GM19452 (cell line): Measurements from ENCODE around the gene HOXA10.

Source experiments
- ATAC-seq: cut with Tn5 transposase; IDR thresholded peaks from one replicate; pipeline ENCODE4 v1.9.1; 2021; ENCODE audit not compliant: unreplicated experiment

HOXA10 gene

DNA sequence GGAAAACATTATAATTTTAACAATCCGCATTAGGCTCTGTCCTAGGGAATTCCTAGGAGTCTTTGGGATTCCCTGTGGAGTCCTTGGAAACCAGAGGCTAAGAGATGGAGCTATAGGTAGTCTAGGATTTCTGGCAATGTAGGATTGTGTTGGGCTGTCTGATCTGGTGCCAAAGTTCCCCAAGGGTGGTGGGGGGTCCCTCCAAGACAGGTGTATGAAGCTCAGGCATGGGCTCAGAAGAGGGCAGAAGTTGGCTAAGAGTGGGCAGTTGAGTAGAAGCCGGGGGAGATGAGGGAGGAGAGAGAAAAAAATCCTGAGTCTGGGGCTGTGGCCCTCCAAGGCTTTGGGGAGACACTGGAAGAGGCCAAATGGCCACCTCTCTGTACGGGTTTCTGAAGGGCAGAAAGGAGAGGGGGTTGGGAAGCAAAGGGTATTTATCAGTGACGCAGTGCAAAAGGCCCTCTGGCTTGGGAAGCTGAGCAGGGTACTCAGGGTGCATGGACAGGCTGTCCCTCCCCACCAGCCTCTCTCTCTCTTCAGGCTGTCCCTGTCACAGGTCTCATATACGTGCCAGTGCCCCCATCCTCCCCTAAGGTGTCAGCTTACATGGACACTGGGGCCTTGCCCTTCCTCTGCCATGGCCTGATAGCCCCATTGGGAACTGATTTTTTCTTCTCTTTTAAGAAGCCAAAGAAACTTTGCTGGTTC, 27.5 kb downstream of the HOXA10 start:
- no peak for ATAC-seq

DNA sequence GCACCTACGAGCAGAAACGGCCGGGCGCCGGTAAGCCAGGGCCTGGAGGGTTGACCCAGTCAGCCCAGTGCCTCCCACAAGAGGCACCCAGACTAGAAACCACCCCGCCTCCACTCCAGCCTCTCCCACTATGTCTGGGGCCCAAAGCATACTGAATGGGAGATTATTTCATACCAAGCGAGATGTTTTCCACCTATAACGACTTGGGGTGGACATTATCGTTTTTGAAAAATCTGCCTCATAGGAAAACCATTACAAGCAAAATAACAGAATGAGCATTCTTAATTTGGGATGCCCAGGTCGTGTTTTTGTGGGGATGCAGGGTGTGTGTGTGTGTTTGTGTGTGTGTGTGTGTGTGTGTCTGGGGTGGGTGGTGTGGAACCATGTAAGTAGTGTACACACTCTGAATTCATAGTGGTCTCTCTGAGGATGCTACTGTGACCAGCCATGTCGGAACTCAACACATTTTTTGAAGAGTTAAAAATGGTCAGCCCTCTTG, 28.2 kb downstream of the HOXA10 start:
- no peak for ATAC-seq

DNA sequence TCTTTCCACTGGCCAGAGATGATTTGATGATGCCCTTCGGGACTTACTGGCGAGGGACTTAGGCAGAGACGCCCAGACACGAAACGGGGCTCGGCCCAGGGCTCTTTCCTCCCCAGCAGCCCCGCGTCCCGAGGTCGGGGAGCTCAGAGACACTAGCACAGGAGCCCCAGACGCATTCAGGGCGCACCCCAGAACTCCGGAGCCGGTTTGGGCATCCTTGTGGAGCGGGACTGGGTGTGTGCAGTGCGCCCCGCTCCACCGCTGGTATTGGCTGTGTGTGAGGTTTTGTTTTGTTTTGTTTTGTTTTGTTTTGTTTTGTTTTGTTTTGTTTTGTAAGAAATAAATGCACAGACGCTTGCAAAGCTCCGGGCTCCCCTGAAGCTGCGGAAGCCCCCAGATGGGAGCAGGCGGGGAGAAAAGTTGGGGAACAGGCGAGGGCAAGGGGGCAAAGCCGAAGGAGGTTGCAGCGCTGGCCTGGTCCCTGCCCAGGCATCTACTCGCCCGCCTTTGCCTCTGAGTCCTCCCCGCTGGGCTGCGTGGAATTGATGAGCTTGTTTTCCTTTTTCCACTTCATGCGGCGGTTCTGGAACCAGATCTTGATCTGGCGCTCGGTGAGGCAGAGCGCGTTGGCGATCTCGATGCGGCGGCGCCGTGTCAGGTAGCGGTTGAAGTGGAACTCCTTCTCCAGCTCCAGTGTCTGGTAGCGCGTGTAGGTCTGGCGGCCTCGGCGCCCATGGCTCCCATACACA, 28.8 kb downstream of the HOXA10 start:
- no peak for ATAC-seq

DNA sequence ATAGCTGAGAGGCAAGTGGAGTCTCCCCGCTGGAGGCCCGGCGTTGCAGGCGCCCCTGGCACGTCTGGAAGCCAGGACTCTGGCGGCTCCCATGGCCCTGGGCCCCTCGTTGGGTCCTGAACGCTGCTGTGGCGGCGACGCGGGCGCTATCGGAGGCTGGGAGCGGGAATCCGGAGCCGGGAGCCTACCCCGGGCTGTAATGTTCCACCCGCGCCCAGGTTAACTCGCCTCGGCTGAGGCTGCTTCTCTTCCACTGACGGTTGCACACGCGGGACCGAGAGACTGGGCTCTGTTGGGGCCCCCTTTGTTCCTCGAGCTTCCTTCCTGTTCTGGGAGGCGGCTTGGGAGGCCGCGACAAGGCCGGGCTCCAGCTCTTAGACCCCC, 29.3 kb downstream of the HOXA10 start:
- no peak for ATAC-seq

DNA sequence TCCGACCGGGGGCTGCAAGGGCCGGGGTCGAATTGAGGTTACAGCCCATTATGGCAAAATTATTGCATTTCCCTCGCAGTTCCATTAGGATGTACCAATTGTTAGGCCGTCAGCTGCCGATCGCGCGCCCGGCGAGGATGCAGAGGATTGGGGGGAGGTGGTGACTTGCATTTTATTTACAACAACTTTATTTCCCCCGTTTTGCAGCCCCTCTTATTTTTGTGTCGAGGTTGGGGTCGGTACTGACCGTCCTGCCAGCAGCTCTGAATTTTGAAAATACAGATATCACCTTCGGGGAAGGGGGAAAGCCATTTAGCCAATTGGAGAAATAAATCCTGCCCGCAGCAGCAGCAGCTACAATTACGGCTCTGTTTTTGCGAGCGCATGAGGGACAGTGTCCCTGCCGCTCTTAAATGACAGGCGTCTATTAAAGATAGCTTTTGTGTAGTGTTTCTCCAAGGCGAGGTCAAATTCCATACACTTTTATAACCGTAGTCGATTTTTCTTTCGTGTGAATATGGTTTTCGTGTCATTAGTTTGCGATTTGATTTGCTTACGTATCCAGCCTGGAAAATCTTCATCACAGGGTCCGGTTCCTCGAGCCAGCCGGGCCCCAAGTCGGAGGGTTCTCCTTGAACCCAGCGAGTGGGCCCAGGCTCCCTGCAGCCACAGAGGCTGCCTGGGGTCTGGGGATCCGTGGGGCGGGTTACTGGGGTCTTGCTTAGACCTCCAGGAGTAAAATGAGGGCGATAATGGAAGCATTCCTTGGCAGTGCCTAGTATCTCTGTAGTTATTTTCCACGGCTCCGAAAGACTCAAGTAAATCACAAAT, 30.0 kb downstream of the HOXA10 start:
- ATAC-seq = no peak

DNA sequence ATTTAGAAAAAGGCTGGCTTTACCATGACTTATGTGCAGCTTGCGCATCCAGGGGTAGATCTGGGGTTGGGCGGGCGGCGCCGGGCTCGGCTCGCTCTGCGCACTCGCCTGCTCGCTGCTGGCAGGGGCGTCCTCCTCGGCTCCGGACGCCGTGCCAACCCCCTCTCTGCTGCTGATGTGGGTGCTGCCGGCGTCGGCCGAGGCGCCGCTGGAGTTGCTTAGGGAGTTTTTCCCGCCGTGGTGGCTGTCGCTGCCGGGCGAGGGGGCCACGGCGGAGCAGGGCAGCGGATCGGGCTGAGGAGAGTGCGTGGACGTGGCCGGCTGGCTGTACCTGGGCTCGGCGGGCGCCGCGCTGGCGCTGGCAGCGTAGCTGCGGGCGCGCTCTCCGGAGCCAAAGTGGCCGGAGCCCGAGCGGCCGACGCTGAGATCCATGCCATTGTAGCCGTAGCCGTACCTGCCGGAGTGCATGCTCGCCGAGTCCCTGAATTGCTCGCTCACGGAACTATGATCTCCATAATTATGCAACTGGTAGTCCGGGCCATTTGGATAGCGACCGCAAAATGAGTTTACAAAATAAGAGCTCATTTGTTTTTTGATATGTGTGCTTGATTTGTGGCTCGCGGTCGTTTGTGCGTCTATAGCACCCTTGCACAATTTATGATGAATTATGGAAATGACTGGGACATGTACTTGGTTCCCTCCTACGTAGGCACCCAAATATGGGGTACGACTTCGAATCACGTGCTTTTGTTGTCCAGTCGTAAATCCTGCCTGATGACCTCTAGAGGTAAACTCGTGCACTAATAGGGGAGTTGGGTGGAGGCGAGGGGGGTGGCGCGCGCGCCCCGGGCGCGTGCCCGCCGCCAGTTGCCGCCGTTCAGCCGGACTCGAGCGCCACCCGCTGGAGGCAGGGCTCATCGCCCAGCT, 30.8 kb downstream of the HOXA10 start, which contains the start of gene HOXA5:
Gene HOXA5 (minus strand): TSS at position 659 of the 927 bp plus-strand sequence. CDS start 74 bp downstream, at position 585.
- no peak for ATAC-seq

DNA sequence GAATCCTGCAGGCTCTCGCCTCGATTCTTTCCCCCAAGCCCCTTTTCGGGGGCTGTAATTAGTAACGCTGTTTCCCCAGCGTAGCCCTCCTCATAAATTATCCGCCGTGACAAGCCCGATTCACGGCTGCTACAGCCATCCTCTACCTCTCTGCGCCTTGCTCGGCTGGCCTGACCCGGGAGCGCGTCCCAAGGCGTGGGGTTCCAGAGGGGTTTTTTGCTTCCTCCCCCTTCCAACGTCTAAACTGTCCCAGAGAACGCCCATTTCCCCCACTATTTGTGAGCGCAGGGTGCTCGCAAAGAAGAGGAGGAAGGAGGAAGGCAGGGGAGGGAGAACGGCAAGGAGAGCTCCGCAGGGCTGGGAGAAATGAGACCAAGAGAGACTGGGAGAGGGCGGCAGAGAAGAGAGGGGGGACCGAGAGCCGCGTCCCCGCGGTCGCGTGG, 31.5 kb downstream of the HOXA10 start:
- ATAC-seq = no peak

DNA sequence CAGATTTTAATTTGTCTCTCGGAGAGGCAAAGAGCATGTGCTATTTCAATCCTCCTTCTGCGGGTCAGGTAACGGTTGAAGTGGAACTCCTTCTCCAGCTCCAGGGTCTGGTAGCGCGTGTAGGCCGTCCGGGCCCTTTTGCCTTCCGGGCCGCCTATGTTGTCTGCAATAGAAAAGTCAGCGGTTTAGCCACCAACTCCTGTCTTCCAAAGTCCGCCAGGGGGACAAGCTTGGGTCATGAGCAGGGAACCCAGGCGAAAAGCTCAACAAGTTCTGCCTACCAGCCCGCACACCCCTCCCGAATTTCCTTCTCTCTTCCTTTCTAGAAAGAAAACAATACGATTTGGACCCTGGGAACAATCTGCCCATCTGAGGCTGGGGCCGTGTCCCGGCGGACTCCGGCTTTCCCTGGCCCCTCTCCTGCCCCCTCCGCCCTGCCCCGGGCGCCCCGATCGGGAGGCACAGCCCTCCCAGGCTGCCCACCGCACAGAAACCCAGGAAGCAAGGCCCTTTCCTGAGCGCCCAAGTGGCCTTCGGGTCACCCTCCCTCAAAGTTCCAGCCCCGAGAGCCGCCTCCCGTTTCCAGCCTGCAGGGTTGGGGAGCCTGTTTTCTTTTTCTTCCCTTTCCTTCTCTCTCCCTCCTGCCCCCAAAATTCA, 32.1 kb downstream of the HOXA10 start:
- ATAC-seq = no peak

DNA sequence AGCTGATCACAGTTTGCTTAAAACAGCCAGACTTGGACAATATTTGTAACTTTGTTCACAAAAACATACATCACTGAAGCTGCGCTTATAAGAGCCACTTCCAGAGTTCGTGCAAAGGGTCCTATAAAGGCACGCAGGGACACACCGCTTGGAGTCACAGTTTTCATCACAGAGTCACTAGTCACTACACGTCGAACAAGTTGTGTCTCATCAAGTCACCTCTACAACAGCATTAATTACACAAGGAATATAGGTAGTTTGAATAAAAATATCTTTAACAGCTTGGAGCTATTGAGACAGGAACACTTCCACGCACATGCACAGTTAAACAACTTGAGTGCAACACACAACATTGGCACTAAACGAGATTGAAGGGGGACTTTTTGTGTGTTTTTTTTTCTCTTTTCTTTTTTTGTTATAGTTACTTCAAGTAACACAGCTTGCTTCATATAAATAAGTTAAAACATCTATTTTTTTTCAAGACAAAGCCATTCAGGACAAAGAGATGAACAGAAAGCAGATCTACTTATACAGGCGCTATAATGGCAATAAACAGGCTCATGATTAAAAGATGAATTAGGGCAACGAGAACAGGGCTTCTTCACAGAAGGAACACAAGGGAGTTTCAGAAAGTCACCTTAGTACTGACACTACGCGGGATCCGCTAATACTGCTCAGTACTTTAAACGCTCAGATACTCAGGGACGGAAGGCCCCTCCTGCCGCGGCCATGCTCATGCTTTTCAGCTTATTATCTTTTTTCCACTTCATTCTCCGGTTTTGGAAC, 32.8 kb downstream of the HOXA10 start:
- ATAC-seq = no peak

DNA sequence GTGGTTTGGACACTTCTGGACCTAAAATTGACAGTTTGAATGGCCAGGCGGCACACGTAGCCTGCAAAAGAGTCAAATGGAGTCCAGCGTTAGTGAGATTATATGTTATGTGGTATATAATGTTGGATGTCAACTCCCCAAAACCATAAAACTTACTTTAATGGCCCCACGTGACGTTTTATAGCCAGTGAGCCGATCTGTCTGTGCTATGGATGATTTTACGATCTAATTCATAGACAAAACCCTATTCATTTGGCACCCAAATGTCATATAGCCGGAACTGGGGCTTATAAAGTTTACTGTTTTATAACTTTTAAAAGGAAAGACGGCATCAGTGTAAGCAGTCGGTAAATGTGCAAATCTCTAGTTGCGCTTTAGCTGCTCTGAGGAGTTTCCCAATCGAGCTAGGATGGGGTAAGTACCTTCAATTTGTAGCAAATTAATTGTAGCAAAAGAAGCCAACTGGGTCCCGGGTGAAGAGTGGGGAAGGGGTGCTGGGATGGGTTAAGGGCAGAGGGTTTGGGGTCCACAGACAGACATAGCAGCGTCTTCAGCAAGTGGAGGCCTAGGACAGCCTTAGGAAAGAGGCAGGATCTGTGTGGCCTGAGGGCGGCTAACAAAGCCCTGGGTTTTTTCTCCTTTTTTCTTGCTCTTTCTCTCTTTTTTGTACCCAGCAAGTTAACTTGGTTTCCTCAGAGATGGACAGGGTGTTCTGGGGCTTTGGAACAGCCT, 33.8 kb downstream of the HOXA10 start:
- ATAC-seq = no peak

DNA sequence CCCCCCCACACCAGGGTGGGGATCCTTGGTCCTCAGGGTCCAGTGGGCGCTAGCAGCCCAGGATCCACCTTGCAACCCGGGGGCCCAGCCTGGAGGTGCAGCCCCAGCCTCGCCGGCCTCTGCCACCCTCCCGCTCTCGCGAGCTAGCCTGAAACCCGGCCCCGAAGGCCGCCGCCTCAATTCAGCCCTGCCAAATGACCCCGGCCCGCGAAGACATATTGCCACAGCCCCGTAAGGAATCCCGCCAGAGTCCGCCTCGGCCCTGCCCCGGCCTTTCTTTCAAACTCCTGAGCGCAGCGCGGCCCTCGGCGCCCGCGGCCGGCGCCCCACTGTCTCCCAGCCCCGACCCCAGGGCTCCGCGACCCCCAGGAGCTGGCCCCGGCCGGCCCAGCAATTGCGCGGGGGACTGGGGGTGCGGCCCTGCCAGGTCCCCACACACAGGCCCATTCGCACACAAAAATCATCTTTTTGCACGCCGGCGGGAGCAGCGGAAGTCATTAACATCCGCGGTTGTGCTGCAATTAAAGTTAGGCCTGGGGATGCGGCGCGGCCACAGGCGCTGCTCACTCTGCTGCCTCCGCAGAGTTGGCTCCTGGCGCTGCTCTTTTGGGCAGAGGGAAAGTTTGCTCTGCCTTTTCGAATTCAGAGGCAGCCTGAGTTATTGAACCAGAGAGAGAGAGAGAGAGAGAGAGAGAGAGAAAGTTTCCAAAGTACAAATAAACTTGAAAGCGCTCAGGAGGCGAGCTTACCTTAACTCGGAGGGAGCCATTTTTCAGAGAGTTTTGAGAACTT, 34.6 kb downstream of the HOXA10 start:
- no peak for ATAC-seq

DNA sequence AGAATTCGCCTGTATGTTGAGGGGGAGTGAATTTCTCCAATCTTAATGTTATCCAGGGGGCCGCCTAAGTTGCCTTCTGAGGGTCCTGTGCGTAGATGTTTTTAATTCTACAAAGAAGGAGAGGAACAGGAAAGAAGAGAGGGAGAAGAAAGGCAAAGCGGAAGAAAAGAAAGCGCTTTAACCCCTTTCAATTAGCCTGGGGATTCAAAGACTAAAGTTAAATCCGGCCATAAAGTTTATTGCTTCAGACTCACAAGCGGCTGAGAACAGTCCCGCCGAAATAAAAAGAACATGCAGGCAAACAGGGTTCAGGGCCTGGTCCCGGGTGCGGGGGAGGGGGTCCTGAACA, 35.2 kb downstream of the HOXA10 start:
- no peak for ATAC-seq

DNA sequence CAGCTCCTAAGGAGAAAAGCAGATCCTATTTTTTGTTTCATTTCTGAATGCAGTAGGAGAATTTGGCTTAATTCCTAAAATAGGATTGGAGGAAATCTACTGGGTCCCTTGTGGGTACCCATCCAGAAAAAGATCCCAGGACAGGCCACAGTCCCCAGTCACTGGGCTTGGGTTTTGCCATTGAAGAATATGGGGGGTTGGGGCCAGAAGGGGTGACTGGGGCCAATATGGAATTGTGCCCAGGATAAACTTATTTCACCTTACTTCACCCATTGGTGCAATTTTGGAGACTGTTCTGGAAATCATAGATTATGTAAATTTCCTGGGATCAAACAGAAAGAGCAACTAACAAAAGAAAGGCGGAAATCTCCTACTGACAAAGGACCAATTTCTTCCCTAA, 35.6 kb downstream of the HOXA10 start:
- no peak for ATAC-seq

DNA sequence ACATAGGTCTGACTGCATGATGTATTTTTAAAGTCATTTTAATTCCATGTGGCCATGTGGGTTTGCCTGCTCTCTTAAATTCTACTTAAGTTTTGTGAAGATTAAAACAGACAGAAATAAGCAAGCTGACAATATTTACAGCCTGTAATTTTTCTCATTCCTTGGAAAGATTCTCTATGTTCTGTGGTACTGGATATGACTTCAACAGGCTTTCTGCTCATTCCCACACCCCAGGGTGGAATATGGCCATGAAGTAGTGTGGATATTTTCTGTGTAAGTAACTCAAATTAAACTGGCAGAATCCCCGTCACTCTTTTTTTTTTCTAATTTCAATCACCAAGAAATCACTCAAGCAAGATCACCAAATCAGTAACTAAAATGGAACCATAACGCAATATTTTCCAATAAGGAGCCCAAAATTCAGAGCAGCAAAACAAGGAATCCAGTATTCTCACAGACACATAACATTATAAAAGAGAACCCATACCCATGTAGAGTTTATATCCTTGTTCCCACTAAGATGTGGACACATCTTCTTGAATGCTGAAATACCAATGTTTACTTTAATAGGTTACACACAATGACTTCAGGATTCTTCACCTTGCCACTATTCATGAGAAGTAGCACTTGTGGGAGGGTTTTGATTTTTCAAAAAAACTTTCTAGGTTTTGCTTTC, 36.3 kb downstream of the HOXA10 start:
- ATAC-seq = no peak

DNA sequence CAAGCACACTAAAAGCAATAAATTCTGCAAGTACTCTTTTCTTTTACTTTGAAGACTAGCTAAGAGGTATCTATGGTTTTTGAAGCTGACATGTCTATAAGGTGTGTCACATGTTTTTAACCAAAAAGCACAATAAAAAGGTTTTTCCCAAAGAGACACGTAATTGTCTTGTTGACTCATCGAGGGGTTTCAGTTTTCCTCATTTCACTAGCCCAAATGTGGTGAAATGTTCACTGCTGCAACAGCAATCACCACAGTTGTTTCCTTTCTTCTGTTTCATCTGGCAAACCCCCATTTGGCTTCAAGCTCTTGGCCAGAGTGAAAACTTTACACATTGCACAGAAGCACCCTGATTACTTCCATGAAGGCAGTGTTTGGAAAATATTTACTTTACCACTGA, 39.7 kb downstream of the HOXA10 start:
- no peak for ATAC-seq

DNA sequence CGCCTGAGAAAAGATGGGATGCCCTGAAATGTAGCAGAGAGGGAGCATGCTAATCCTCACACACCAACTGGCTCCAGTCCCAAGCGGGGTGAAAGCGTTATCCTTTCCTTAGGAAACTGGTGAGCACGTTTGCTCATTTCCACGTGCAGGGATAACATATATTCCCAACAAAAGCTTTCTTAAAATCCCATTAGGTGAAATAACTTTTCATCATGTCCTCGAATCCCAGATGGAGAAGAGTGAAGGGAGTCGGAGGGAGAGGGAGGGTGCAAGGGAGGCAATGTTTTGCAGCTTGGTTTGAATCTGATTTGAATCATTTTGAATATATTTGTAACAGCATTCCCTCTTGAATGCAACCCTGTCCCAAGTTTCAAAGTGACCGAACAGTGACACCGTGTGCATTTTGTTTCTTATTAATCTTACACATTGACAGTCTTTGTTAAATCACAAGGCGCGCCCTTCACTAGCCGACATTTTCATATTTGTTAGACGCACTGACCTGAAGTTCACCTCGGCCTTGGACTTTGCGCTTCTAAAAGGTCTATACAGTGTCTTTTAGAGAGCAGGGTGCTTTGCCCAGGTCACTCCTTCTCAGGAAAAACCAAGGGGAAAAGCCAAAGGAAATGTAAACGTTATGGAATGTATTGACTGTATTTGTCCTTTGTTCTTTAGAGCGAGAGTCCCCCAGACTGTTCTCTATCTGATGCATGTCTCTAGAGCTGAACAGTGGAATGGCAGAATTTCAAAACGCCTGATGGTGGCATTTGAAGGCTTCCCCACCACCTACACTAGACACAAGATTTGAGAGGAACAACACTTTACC, 40.5 kb downstream of the HOXA10 start:
- no peak for ATAC-seq
